ENCODE results near the gene HLA-DOB. TPM values are rescaled to one million over a fixed set of nuclear protein-coding genes. Genes with fewer than 3 reads are reported as not detected.

Gene HLA-DOB
- total and polyA plus RNA-seq, 10 of the 15 experiments (the other 5 are each of a cell fraction or from before 2014, with no cell fraction given) = 27.4 to 79.1 (median 37.0) TPM

- SMC1A ChIA-PET (ENCODE audit: uncharacterized antibody, unreplicated experiment) = interaction anchor here (0.8 to 3.0 kb wide), 10 partner anchors 10 to 400 kb away, joined by 3 to 14 read pairs (median 5); partner anchors contain the start of gene TAP2
- peaks cover 31% of the 10 kb centered on the region for H3K4me1 ChIP-seq (ENCODE audit: control insufficient read depth, insufficient read depth, low read length)
- H3K27me3 ChIP-seq (replicated peaks in 1 of 2; ENCODE audit: control insufficient read depth in 2 of 2, insufficient read depth in 2 of 2, low read length in 1 of 2) = no peaks in the 10 kb centered on the region
- peak; percentile 6; the same call in 1 of the 3 replicates for ATAC-seq
- peak overlapping the region; percentile 73; the same call in 1 of the 2 replicates for H3K4me3 ChIP-seq
- no peak for DNase-seq (ENCODE audit: low read depth, low spot score)
- peak overlapping the region; percentile 98 for H3K4me2 ChIP-seq (ENCODE audit: control insufficient read depth, insufficient read depth)
- FAIRE-seq = no peak
- CTCF ChIA-PET = interaction anchor here (0.6 to 3.4 kb wide), 8 partner anchors 16 to 400 kb away, joined by 3 to 20 read pairs (median 4); partner anchors contain the start of gene TAP2
- in situ Hi-C loops (cut with MboI) (no loop called here), intact Hi-C loops (cut with micrococcal nuclease; ENCODE audit: unreplicated experiment) (no loop called here)
- RAD21 ChIA-PET (ENCODE audit: unreplicated experiment) = interaction anchor here (0.8 to 1.7 kb wide), 4 partner anchors 17 to 119 kb away, joined by 3 to 8 read pairs (median 4); partner anchors contain the start of gene TAP2
- BruUV-seq (replicated peaks) = no TSS peak
- no peak overlapping the region for H2AFZ ChIP-seq (ENCODE audit: control insufficient read depth, low read depth, low read length)
- peaks cover 22% of the 10 kb centered on the region for H3K79me2 ChIP-seq (ENCODE audit: control insufficient read depth, insufficient read depth, low read length)
- peaks cover 1 to 9% of the 10 kb centered on the region in 2 experiments; a peak in 3 of 4 replicates for H3K36me3 ChIP-seq (ENCODE audit: control insufficient read depth in 2 of 2, insufficient read depth in 2 of 2, low read length in 1 of 2)
- H4K20me1 ChIP-seq (ENCODE audit: control insufficient read depth, insufficient read depth) = no peaks in the 10 kb centered on the region
- no peak for TF ChIP-seq SP1 (IDR thresholded peaks at IDR 0.05; ENCODE audit: low read depth, low read length)
- TF ChIP-seq SMAD5 (IDR thresholded peaks at IDR 0.05; ENCODE audit: low read depth) = 0 out of 2 replicates have a peak, but pooled peaks have one; percentile 29
- peak overlapping the region; percentile 89; the same call in 1 of the 2 replicates for H3K9ac ChIP-seq (ENCODE audit: control insufficient read depth, insufficient read depth, low read length)
- peak overlapping the region; percentile 98 for H3K27ac ChIP-seq (ENCODE audit: control insufficient read depth, insufficient read depth)
- 41% methylated on average over 2 of the region's 2 CpGs for WGBS (ENCODE audit: insufficient coverage, insufficient replicate concordance, low lambda C conversion rate, missing lambda C conversion rate)
- POLR2A ChIA-PET = interaction anchor here (0.7 to 3.0 kb wide), 2 partner anchors 31 to 158 kb away, joined by 3 to 10 read pairs; no protein-coding TSS in a partner anchor
- no peaks in the 10 kb centered on the region for H3K9me3 ChIP-seq (replicated peaks; ENCODE audit: control insufficient read depth, insufficient read depth, low read length)
These were observed 2.7 kb downstream of the HLA-DOB start for GRCh38 chr6:32814145-32814544.

GRCh38 chr6:32809171-32809570, 7.6 kb downstream of the HLA-DOB start:
- intact Hi-C loops (cut with micrococcal nuclease; ENCODE audit: unreplicated experiment) = no loop called here
- 0% methylated on average over 1 of the region's 1 CpG for WGBS (ENCODE audit: insufficient coverage, insufficient replicate concordance, low lambda C conversion rate, missing lambda C conversion rate)
- H4K20me1 ChIP-seq (ENCODE audit: control insufficient read depth, insufficient read depth) = no peaks in the 10 kb centered on the region
- POLR2A ChIA-PET = interaction anchor here (0.7 kb wide), 1 partner anchor 52 kb away, joined by 3 read pairs; no protein-coding TSS in a partner anchor
- H3K36me3 ChIP-seq (ENCODE audit: control insufficient read depth in 2 of 2, insufficient read depth in 2 of 2, low read length in 1 of 2) = peaks cover 1 to 7% of the 10 kb centered on the region in 2 experiments; a peak in 3 of 4 replicates
- FAIRE-seq = no peak
- no peak overlapping the region for H2AFZ ChIP-seq (ENCODE audit: control insufficient read depth, low read depth, low read length)
- H3K9ac ChIP-seq (ENCODE audit: control insufficient read depth, insufficient read depth, low read length) = no peak overlapping the region
- BruUV-seq (replicated peaks) = no TSS peak
- RAD21 ChIA-PET (ENCODE audit: unreplicated experiment) = interaction anchor here (0.7 to 1.7 kb wide), 5 partner anchors 10 to 59 kb away, joined by 3 to 9 read pairs (median 6); partner anchors contain the start of gene TAP2
- in situ Hi-C loops (cut with MboI) = no loop called here
- H3K79me2 ChIP-seq (ENCODE audit: control insufficient read depth, insufficient read depth, low read length) = peaks cover 1% of the 10 kb centered on the region
- no peak for ATAC-seq
- DNase-seq (ENCODE audit: low read depth, low spot score) = no peak
- peaks cover 3% of the 10 kb centered on the region; the same call in 1 of the 2 replicates for H3K4me1 ChIP-seq (ENCODE audit: control insufficient read depth, insufficient read depth, low read length)
- CTCF ChIA-PET = interaction anchor here (1.1 to 2.2 kb wide), 10 partner anchors 10 to 125 kb away, joined by 3 to 13 read pairs (median 4); partner anchors contain the start of gene TAP2
- no peak overlapping the region for H3K4me3 ChIP-seq
- no peak overlapping the region for H3K27ac ChIP-seq (ENCODE audit: control insufficient read depth, insufficient read depth)
- H3K27me3 ChIP-seq (replicated peaks in 1 of 2; ENCODE audit: control insufficient read depth in 2 of 2, insufficient read depth in 2 of 2, low read length in 1 of 2) = no peaks in the 10 kb centered on the region
- SMC1A ChIA-PET (ENCODE audit: uncharacterized antibody, unreplicated experiment) = interaction anchor here (0.7 to 2.4 kb wide), 8 partner anchors 10 to 388 kb away, joined by 3 to 22 read pairs (median 4); no protein-coding TSS in a partner anchor
- H3K4me2 ChIP-seq (ENCODE audit: control insufficient read depth, insufficient read depth) = no peak overlapping the region
- H3K9me3 ChIP-seq (replicated peaks; ENCODE audit: control insufficient read depth, insufficient read depth, low read length) = no peaks in the 10 kb centered on the region
- TF ChIP-seq NRF1 (conservative IDR thresholded peaks at IDR 0.05; ENCODE audit: low read depth, low read length) (no peak), ETV6 (conservative IDR thresholded peaks at IDR 0.05 in 1 of 2, IDR thresholded peaks at IDR 0.05 in 1 of 2; ENCODE audit: borderline replicate concordance in 1 of 2, low read depth in 1 of 2) (no peak), ZBED1 (IDR thresholded peaks at IDR 0.05; ENCODE audit: borderline replicate concordance) (no peak), MXI1 (IDR thresholded peaks at IDR 0.05; ENCODE audit: low read depth, low read length) (no peak), BCLAF1 (IDR thresholded peaks at IDR 0.05) (no peak), KAT2A (conservative IDR thresholded peaks at IDR 0.05; ENCODE audit: control insufficient read depth, low read depth, low read length) (no peak), KLF5 (IDR thresholded peaks at IDR 0.05; ENCODE audit: partially characterized antibody) (no peak), MEF2A (IDR thresholded peaks at IDR 0.05; ENCODE audit: insufficient read depth, low read depth, low read length) (no peak), MTA2 (IDR thresholded peaks at IDR 0.05; ENCODE audit: low read depth) (no peak), NR2C2 (IDR thresholded peaks at IDR 0.05; ENCODE audit: borderline replicate concordance, control insufficient read depth, insufficient read length, low read depth) (no peak)

All from GM12878 (cell line).